B cell (primary cell): ENCODE data around the gene CDC73.

Experiments
- EZH2 ChIP-seq: IDR thresholded peaks from 2 replicates; pipeline ENCODE4 v1.6.1; 2012; ENCODE audit warnings: borderline replicate concordance, low read depth, mild to moderate bottlenecking, moderate library complexity, low read length; ENCODE audit not compliant: insufficient read depth, poor library complexity, severe bottlenecking
- TF ChIP-seq, protein P1 (sequence below): fragments of 200-600 bp; IDR thresholded peaks from one replicate; pipeline ENCODE4 v1.8.0; 2022; ENCODE audit warnings: antibody characterized with exemption, mild to moderate bottlenecking

GRCh38 chr1:193118194-193118593 lies 3.6 kb upstream of the CDC73 start:
- TF ChIP-seq, protein P1, sequence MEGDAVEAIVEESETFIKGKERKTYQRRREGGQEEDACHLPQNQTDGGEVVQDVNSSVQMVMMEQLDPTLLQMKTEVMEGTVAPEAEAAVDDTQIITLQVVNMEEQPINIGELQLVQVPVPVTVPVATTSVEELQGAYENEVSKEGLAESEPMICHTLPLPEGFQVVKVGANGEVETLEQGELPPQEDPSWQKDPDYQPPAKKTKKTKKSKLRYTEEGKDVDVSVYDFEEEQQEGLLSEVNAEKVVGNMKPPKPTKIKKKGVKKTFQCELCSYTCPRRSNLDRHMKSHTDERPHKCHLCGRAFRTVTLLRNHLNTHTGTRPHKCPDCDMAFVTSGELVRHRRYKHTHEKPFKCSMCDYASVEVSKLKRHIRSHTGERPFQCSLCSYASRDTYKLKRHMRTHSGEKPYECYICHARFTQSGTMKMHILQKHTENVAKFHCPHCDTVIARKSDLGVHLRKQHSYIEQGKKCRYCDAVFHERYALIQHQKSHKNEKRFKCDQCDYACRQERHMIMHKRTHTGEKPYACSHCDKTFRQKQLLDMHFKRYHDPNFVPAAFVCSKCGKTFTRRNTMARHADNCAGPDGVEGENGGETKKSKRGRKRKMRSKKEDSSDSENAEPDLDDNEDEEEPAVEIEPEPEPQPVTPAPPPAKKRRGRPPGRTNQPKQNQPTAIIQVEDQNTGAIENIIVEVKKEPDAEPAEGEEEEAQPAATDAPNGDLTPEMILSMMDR = no peak
- no peak for TF ChIP-seq EZH2
